Right ventricle myocardium inferior (tissue), 1 donor: ENCODE data around the gene UNC13C. TPM values are rescaled to one million over a fixed set of nuclear protein-coding genes. Genes with fewer than 3 reads are reported as not detected.
"Not testable (repeated sequence)": the region's sequence is repeated elsewhere in the genome, so short reads cannot be mapped to it uniquely, and the experiment has no call there.

Source experiments
- ATAC-seq: fragments of 200-7000 bp; cut with Tn5 transposase; one replicate; pipeline ENCODE4 v1.9.1; 2020; ENCODE audit warnings: mild to moderate bottlenecking, moderate library complexity
- DNase-seq: peaks from one replicate; pipeline ENCODE4 v3.0.0; 2021; ENCODE audit errors: missing footprints
- intact Hi-C: fragments of 100-400 bp; cut with DNase I; formaldehyde crosslinking; loops from one replicate; pipeline ENCODE4 v1.11.0; 2022
- long read RNA-seq: library from polyadenylated mRNA; unstranded; transcript quantifications from one replicate; pipeline ENCODE4 v2.0.0, GENCODE V29; 2021
- total RNA-seq: library from RNA; stranded (reverse); fragmentation: NEBNext Ultra II Directional; extraction: Animal tissue kit (Norgen Biotek cat#: 25700); gene quantifications from one replicate; pipeline ENCODE4 v1.2.1, GENCODE V29; 2021
- donor health status: DM: no; HTN: yes; CAD: no; lungs with severe emphysema.

Gene UNC13C
- total RNA-seq = 0.08 TPM
- long read RNA-seq = 0 reads

DNA sequence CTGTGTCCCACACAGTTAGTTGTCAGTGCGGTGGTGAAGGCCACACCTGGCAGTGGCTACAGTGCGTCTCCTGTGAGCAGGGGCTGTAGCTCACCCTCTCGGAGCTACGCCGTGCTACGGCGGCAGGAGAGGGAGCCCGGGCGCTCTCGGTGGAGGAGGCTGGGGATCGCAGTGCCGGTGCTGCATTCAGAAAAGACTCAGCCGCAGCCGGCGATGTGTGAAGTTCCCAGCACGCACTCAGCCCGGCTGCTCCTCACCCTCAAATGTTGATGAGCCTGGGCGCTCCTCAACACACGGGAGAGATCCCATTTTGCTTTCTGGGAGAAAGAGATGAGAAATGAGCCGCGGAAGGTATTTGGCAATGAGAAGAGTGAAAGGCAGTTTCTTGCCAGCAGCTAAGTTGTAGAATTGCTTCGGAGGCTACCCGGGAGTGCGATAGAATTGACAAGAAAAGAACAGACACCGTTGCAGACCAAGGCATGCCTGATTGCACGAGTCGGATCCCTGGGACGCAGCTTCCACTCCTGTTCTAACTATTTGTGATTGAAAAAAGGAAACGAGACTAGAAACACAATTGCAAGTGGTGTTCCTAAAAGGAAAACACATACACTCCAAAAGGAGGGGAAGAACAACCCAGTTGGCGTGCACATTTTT lies at the start of gene UNC13C:
Gene UNC13C (plus strand): TSS at position 189 of the 654 bp plus-strand sequence. CDS start 34,463 bp downstream, outside the sequence.
- DNase-seq (peak; percentile 55), ATAC-seq (peak; percentile 26)
- intact Hi-C loops = no loop called here

DNA sequence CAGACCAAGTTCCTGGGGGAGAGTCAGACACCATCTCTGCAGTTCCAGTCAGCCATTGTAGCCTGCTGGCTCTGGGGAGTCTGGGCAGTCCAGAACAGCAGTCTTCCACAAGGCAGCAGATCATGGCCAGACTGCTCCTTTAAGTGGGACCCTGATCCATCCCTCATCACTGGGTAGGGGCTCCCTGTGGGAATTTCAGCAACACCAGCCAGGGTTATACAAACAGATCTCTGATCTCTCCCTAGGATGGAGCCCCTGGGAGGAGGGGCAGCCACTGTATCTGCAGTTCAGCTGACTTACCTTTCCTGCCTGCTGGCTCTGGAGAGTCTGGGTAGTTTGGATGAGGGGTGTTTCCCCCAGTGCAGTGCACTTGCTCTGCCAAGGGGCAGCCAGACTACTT lies 42.1 kb upstream of the UNC13C start:
- ATAC-seq (no peak), DNase-seq (no peak)
- intact Hi-C loops = no loop called here

DNA sequence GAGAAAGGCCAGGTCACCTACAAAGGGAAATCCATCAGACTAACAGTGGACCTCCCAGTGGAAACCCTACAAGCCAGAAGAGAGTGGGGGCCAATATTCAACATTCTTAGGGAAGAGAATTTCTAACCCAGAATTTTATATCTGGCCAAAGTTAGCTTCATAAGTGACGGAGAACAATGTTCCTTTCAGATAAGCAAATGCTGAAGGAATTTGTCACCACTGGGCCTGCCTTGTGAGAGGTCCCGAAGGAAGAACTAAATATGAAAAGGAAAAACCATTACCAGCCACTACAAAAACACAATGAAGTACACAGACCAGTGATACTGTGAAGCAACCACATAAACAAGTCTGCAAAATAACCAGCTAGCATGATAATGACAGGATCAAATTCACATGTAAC lies 40.6 kb upstream of the UNC13C start:
- DNase-seq, intact Hi-C loops, ATAC-seq: not testable (repeated sequence)

DNA sequence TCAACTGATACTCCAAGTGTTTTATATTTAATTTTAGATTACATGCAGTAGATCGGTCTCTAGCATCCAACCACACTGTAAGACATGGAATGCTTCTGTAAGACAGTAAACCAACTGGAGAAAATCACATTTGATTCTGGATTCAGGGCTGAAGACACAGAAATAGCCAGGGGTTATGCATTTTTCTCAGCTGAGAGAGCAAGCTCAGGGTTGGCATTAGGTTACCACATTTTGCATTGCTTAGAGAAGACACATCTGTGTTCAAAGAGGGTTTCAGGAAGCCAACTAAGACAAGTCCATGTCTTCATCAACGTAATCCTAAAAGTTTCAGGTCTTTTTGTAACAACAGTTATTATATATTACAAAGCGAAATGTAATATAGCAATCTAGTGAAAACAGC lies 27.7 kb upstream of the UNC13C start:
- ATAC-seq (no peak), DNase-seq (no peak)
- intact Hi-C loops = no loop called here

DNA sequence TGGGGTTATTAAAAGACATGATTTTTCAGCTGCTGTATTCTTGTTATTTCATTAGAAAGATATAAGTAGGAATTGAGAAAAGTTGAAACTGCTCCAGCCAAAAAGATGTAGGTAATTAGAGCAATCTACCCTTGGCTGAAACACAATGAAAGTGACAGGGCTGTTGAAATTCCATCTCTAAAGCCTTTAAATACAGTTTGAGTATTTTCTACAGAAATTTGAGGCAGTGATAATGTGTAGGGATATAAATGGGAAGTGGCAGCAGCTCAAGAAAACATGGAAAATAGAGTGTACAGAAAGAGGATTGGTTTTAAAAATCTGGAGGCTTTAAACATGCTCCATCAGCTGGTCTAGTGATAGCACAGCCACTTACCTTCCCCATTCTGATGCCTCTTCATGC lies 22.8 kb upstream of the UNC13C start:
- ATAC-seq (no peak), DNase-seq (no peak)
- intact Hi-C loops = no loop called here

DNA sequence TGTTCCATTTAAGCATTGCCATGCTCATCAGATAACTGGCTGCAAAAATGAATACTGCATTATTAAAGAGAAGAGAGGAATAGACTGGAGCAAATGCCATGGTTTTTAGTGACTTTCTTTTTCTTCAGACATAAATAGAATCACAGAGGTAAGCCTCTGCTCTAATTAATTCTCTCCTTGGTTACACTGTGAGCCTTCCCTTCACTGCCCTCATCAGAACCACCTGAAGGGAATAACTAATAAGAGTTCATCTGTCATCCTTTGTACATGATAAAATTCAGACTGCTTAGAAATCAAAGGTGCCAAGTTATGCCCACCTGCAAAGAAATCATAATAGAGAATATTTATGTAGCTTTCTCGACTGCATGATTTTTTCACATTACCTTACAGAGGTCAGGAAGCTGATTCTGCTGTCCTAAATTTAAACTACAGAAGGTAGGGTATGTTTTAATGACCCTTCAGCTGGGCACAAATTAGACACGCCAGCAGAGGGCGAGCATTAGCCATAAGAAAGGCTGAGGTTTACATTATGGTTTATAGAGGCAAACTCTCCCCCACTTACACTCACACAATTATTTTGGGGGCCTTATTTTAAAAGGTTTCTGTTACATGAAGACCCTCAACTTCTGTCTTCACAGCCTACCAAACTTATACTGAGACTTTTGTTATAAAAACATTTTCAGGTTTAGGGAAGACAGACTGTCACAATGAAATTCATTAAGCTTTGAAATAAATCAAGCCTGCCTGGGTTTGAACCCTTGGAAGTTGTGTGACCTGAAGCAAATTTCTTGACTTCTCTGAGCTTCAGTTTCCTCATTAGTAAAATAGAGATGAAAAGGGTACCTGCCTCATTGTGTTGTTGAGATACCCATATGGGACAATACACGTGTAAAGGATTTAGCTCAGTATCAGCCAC lies 15.3 kb upstream of the UNC13C start:
- intact Hi-C loops = no loop called here
- DNase-seq (no peak), ATAC-seq (no peak)

- intact Hi-C loops = no loop called here
- DNase-seq = no peak
- ATAC-seq = no peak
Measured at GRCh38 chr15:53963801-53964200, 14.4 kb upstream of the UNC13C start.

GRCh38 chr15:53974121-53974520 lies 4.1 kb upstream of the UNC13C start:
- DNase-seq = no peak
- intact Hi-C loops = no loop called here
- ATAC-seq = no peak

DNA sequence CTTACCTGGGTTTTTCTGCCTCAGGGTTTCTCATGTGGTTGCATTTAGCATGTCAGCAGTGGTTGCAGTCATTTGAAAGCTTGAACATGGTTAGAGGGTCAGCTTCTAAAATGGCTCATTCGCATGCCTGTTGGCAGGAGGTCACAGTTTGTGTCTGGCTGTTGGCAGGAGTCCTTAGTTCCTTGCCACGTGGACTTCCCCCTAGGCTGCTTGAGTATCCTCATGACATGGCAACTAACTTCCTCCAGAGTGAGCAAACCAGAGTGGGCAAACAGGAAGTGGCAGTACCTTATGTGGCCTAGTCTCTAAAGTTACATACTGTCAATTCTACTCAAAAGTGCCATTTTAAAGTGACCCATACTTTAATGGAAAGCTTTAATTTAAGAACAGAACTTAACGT lies 3.4 kb upstream of the UNC13C start:
- ATAC-seq = no peak
- intact Hi-C loops = no loop called here
- no peak for DNase-seq

DNA sequence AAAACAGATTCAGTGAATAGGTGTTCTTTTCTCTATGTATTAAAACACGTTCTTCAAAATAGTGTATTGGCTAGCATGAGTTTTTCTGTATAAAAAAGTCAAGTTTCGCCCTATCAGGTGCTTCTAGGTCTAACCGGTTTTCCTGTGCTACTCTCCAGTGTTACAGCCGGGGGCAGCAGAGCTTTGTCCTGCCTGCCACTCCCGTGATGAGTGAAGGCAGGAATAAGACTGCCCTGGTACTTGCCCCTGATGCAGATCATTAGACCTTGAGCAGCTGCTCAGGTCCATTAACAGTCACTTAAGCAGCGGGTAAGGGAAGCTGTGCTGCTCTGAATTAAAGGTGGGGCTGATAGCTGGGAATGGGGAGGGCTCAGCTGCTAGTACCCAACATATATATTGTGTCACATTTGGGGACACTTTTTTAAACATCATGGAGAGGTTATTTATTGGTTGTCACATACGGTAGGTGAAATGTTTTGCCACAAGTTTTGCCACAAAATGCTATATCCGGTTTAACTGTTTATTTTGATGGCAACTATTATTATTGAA lies 1.3 kb upstream of the UNC13C start:
- intact Hi-C loops = no loop called here

GRCh38 chr15:53979051-53979788 lies 979 bp downstream of the UNC13C start:
- ATAC-seq = no peak
- intact Hi-C loops = no loop called here

More for the DNA sequence above, 1.3 kb upstream of the UNC13C start:
- DNase-seq = no peak
- ATAC-seq = no peak

GRCh38 chr15:53980021-53980420 lies 1.8 kb downstream of the UNC13C start:
- DNase-seq (no peak), ATAC-seq (no peak)
- intact Hi-C loops = no loop called here

More at GRCh38 chr15:53979051-53979788, 979 bp downstream of the UNC13C start:
- DNase-seq = no peak

DNA sequence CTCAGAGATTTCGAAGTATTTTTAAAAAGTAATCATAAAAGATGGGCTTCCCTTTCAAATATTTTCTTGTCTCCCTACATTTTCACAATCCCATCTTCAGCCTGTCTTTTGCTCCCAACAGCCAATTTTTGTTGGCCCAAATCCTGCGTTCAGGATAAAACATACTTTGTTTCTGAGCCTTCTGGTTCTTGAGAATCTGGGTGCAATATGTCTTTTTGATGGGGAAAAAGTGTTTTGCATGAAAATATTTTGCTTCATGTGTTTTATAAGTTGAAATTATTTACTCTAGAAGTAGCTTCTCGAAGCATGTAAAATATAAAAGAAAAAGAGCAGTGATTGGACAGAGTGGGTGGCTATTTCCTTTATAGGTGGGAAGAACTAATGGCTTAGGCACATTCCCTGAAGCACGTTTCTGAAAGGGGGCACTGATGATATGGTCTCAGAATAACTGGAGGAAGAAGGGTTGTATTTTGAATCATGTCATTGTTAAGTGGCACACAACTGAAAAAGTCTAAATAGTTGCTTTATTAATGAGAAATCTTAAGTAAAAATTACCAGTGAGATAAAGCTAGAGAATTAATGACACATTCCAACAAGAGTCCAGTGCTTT lies 3.9 kb downstream of the UNC13C start:
- intact Hi-C loops = no loop called here
- DNase-seq (no peak), ATAC-seq (no peak)

- no peak for ATAC-seq
- intact Hi-C loops = no loop called here
Measured at GRCh38 chr15:53982876-53983275, 4.6 kb downstream of the UNC13C start.

DNA sequence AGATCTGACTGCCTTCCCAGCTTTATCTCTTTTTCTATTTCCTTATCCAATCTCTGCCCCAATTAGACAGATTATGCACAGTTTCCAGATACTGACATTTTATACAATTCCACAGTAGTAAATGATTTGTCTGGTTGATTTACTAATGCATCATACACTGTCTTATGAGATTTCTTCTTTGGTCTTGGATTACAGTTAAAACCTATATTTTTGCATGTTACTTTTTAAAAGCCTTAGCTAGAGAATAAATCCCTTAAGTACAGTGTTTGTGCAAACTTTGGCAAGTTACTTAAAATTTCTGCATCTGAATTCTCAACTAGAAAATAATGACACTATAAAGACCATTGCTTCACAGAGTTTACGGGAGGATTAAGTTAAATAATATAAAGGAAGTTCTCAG lies 6.0 kb downstream of the UNC13C start:
- DNase-seq = no peak
- intact Hi-C loops = no loop called here
- no peak for ATAC-seq

More at GRCh38 chr15:53982876-53983275, 4.6 kb downstream of the UNC13C start:
- DNase-seq = no peak

DNA sequence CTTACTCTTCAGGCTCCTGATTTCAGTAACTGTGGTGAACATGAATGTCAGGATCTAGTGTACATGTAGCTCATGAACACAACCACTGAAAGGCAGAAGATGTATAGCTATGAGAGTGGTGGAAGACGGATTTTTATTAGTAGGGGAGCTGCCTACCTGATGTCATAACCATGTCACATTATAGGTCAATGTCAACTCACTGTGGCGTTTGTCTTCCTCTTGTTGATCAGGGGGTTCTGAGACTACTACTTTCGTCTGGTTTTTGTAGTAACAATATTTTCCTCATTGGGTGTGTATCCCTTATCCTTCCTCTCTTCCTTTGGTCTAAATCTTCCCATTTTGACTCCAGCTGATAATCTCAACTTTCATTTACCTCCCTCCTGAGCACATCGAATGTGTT lies 7.3 kb downstream of the UNC13C start:
- intact Hi-C loops = no loop called here
- no peak for ATAC-seq
- no peak for DNase-seq

DNA sequence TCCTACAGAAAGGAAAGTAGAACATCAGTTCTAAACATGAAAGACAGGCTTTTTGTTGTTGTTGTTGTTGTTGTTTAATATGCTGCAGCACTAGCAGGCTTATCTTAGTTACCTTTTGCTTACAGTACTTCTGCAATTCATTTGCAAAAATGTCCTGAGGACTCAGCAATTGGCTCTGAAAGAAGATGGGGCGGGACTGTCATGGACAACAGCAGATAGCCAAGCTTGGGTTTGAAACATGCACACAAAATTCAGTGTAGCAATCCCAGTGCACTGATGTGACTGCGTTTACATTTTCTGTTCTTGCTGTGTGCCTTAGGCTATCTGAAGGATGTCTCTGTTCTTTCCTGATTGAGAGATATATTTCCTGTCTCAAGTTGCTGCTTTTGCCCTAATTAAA lies 9.2 kb downstream of the UNC13C start:
- intact Hi-C loops = no loop called here
- DNase-seq (no peak), ATAC-seq (no peak)

DNA sequence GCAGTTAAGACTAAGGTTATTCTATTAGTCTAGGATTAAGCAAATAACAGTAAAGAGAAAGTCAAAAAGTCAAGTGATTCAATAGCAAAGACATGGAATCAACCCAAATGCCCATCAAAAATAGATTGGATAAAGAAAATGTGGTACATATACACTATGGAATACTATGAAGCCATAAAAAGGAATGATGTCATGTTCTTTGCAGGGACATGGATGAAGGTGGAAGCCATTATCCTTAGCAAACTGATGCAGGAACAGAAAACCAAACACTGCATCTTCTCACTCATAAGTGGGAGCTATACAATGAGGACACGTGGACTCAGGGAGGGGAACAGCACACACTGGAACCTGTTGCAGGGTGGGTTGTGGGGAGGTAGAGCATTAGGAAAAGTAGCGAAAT lies 29.0 kb downstream of the UNC13C start:
- no peak for DNase-seq
- no peak for ATAC-seq
- intact Hi-C loops = no loop called here

GRCh38 chr15:54011656-54012055 lies 33.4 kb downstream of the UNC13C start:
- no peak for DNase-seq

More at GRCh38 chr15:54011656-54012055, 33.4 kb downstream of the UNC13C start:
- intact Hi-C loops = no loop called here
- ATAC-seq = no peak
